ENCODE measurements around the gene NABP1. TPM values are rescaled to one million over a fixed set of nuclear protein-coding genes. Genes with fewer than 3 reads are reported as not detected.

The NABP1 gene
- 10 to 100 TPM in 1 of 3 donors, 1 to 10 TPM in 2; 4.1 to 11.9 (median 7.6) TPM for polyA plus RNA-seq

DNA sequence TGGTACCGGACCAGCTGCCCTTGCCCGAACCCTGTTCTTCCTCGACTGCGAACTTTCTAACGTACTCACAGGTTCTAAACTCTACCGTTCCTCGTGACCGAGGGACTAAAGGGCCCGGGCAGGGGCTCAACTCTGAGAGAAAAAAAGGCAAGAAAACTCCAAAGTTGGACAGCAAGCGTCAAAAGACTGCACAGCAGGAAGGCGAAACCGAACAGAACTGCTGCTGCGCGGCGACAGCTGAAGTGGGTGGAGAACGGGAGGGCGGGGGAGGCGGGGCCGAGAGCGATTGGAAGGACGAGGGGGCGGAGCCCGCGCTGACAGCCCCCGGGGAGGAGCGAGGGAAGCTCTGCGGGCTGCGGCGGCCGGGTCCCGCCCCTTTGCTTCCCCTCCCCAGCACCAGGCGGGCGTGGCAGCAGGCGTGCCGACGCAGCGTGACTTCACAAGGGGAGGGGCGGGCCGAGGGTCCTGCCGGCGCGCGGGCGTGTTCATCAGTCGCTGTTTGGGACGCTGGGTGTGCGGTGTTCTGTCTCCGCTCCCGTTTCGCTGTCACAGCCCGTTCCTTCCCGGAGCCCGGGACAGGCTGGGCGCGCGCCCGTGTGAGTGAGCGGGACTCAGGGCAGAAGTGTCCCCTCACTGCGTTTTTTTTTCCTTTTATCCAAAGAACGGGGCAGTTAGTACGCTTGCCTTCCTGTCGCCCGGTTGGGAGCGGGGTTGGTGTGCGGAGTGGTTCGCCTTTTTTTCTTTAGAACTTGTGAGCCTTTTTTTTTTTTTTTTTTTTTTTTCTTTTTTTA lies at the start of gene NABP1:
Gene NABP1, plus strand, starts transcription at position 491 of the 791 bp plus-strand sequence. CDS start 479 bp downstream, outside the sequence.
- Mint-ChIP-seq H3K9me3 (no peaks in the 10 kb centered on the region), H3K36me3 (peaks cover 10 to 19% (median 11%) of the 10 kb centered on the region in 3 donors), H3K27ac (peak within 1 kb of the TSS; percentile 95 to 100 (median 98)), H3K27me3 (ENCODE audit: low read depth in 3 of 3) (peaks cover 18 to 30% (median 22%) of the 10 kb centered on the region in 3 donors), H3K4me1 (peaks cover 68 to 78% of the 10 kb centered on the region in 2 donors), H3K4me3 (peak within 1 kb of the TSS; percentile 94 to 100 (median 99))
- peak; percentile 98 to 99 (median 99) for DNase-seq

DNA sequence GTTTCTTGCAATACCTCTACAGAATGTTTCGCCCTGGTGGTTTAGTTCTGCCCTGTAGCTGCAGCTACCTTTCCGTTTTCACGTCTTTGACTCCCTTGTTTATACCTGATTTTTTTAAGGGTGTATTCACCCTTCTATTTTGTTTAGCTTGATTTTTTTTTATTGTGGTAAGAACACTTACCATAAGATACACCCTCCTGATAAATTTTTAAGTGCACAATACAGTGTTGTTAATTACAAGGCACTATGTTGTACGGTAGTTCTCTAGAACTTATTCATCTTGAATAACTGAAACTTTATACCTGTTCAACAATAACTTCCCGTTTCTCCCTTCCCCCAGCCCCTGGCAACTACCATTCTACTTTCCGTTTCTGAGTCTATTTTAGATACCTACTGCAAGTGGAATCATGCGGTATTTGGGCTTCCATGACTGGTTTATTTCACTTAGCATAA lies 48.9 kb upstream of the NABP1 start:
- no peak overlapping the region for H3K27ac Mint-ChIP-seq
- H3K4me3 Mint-ChIP-seq: no peak overlapping the region
- H3K36me3 Mint-ChIP-seq: peaks cover 0 to 9% (median 0%) of the 10 kb centered on the region in 3 donors
- H3K27me3 Mint-ChIP-seq (ENCODE audit: low read depth in 3 of 3): peaks cover 0 to 4% (median 3%) of the 10 kb centered on the region in 3 donors
- H3K9me3 Mint-ChIP-seq: no peaks in the 10 kb centered on the region
- H3K4me1 Mint-ChIP-seq: peaks cover 8 to 21% of the 10 kb centered on the region in 2 donors
- no peak for DNase-seq

- Mint-ChIP-seq H3K36me3 (peaks cover 0 to 9% (median 0%) of the 10 kb centered on the region in 3 donors), H3K27ac (no peak overlapping the region), H3K4me3 (no peak overlapping the region), H3K9me3 (no peaks in the 10 kb centered on the region), H3K27me3 (ENCODE audit: low read depth in 3 of 3) (peaks cover 0 to 4% (median 3%) of the 10 kb centered on the region in 3 donors), H3K4me1 (peaks cover 3 to 11% of the 10 kb centered on the region in 2 donors)
- no peak for DNase-seq
Observed at GRCh38 chr2:191629976-191630712, 47.8 kb upstream of the NABP1 start.

- Mint-ChIP-seq H3K27me3 (ENCODE audit: low read depth in 3 of 3) (peaks cover 0 to 4% (median 3%) of the 10 kb centered on the region in 3 donors), H3K27ac (no peak overlapping the region), H3K4me1 (peaks cover 2 to 7% of the 10 kb centered on the region in 2 donors)
Observed at GRCh38 chr2:191631754-191632153, 46.2 kb upstream of the NABP1 start.

DNA sequence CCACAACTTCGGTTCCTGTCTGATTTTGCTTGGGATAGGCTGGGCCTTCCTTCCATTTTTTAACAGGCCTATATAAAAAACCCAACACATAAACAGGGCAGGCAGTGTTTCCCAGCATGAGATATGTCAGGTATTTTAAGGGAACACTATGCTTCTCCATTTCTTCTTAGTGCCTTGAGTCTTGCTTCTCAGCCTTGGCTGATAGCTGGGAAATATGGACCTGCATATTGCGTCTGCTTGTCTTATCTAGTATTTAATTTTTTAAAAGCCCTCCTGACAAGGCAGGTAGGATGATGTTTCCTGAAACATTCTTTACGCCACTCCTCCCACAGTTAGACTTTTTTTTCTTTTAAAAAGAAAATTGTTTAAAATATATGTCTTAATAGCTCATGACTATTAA lies 45.5 kb upstream of the NABP1 start:
- no peak overlapping the region for H3K4me3 Mint-ChIP-seq
- no peaks in the 10 kb centered on the region for H3K9me3 Mint-ChIP-seq
- DNase-seq: no peak
- H3K27ac Mint-ChIP-seq: no peak overlapping the region
- peaks cover 0 to 9% (median 0%) of the 10 kb centered on the region in 3 donors for H3K36me3 Mint-ChIP-seq
- H3K27me3 Mint-ChIP-seq (ENCODE audit: low read depth in 3 of 3): peaks cover 0 to 4% (median 3%) of the 10 kb centered on the region in 3 donors
- peaks cover 7 to 14% of the 10 kb centered on the region in 2 donors for H3K4me1 Mint-ChIP-seq

More at GRCh38 chr2:191631754-191632153, 46.2 kb upstream of the NABP1 start:
- H3K4me3 Mint-ChIP-seq: no peak overlapping the region
- no peaks in the 10 kb centered on the region for H3K9me3 Mint-ChIP-seq
- DNase-seq: no peak
- peaks cover 0 to 9% (median 0%) of the 10 kb centered on the region in 3 donors for H3K36me3 Mint-ChIP-seq

DNA sequence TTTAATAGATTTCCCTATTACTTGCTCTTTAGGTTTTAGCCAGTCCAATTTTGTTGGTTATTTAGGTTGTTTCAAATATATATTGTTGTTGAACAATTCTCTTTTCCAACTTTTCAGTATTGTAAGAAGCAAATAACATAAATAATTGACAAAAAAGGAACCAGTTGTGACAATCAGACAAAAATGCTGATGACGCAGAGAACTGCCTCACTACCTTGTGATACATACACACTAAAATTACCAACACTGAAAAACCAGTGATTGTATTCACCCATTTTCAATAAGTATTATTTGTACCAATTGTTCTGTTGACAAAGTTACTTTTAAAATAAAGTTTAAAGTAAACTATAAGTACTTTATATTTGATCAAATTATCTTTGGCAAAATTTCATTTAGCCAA lies 43.1 kb upstream of the NABP1 start:
- Mint-ChIP-seq H3K4me3 (no peak overlapping the region), H3K27me3 (ENCODE audit: low read depth in 3 of 3) (peaks cover 0 to 4% (median 0%) of the 10 kb centered on the region in 3 donors), H3K27ac (no peak overlapping the region), H3K4me1 (peaks cover 20 to 28% of the 10 kb centered on the region in 2 donors), H3K9me3 (no peaks in the 10 kb centered on the region), H3K36me3 (peaks cover 0 to 3% (median 0%) of the 10 kb centered on the region in 3 donors)
- no peak for DNase-seq

GRCh38 chr2:191635333-191636234 lies 42.4 kb upstream of the NABP1 start:
- DNase-seq: no peak
- peaks cover 0 to under 1% (median 0%) of the 10 kb centered on the region in 3 donors for H3K27me3 Mint-ChIP-seq (ENCODE audit: low read depth in 3 of 3)
- no peak overlapping the region for H3K4me3 Mint-ChIP-seq
- H3K27ac Mint-ChIP-seq: no peak overlapping the region
- no peaks in the 10 kb centered on the region for H3K36me3 Mint-ChIP-seq
- no peaks in the 10 kb centered on the region for H3K9me3 Mint-ChIP-seq
- H3K4me1 Mint-ChIP-seq: peaks cover 20 to 33% of the 10 kb centered on the region in 2 donors

- H3K4me3 Mint-ChIP-seq: no peak overlapping the region
Observed at GRCh38 chr2:191636235-191636543, 41.7 kb upstream of the NABP1 start.

GRCh38 chr2:191636586-191636985 lies 41.4 kb upstream of the NABP1 start:
- Mint-ChIP-seq H3K4me3 (no peak overlapping the region), H3K27ac (peak overlapping the region in 1 of 6 donors; percentile 65), H3K9me3 (no peaks in the 10 kb centered on the region), H3K27me3 (ENCODE audit: low read depth in 3 of 3) (no peaks in the 10 kb centered on the region), H3K4me1 (peaks cover 20 to 35% of the 10 kb centered on the region in 2 donors), H3K36me3 (no peaks in the 10 kb centered on the region)
- DNase-seq: no peak

More at GRCh38 chr2:191636235-191636543, 41.7 kb upstream of the NABP1 start:
- Mint-ChIP-seq H3K4me1 (peaks cover 20 to 35% of the 10 kb centered on the region in 2 donors), H3K36me3 (no peaks in the 10 kb centered on the region), H3K27ac (no peak overlapping the region), H3K9me3 (no peaks in the 10 kb centered on the region), H3K27me3 (ENCODE audit: low read depth in 3 of 3) (no peaks in the 10 kb centered on the region)
- no peak for DNase-seq

- peaks cover 20 to 35% of the 10 kb centered on the region in 2 donors for H3K4me1 Mint-ChIP-seq
- peak overlapping the region; percentile 7 to 84 (median 66) for H3K27ac Mint-ChIP-seq
- H3K36me3 Mint-ChIP-seq: peaks cover 0 to 2% (median 0%) of the 10 kb centered on the region in 3 donors
- no peaks in the 10 kb centered on the region for H3K27me3 Mint-ChIP-seq (ENCODE audit: low read depth in 3 of 3)
- peak overlapping the region in 4 of 5 donors; percentile 39 to 81 (median 72) for H3K4me3 Mint-ChIP-seq
- DNase-seq: peak in 2 of 3 donors; percentile 16 to 21
- no peaks in the 10 kb centered on the region for H3K9me3 Mint-ChIP-seq
Observed at GRCh38 chr2:191637182-191638078, 40.5 kb upstream of the NABP1 start.

GRCh38 chr2:191638079-191638801 lies 39.7 kb upstream of the NABP1 start:
- DNase-seq: no peak
- Mint-ChIP-seq H3K4me3 (peak overlapping the region in 4 of 5 donors; percentile 39 to 81 (median 72)), H3K27me3 (ENCODE audit: low read depth in 3 of 3) (no peaks in the 10 kb centered on the region), H3K9me3 (no peaks in the 10 kb centered on the region), H3K27ac (peak overlapping the region; percentile 7 to 84 (median 66)), H3K36me3 (peaks cover 0 to 3% (median 0%) of the 10 kb centered on the region in 3 donors), H3K4me1 (peaks cover 20 to 35% of the 10 kb centered on the region in 2 donors)

- DNase-seq: no peak
- Mint-ChIP-seq H3K4me3 (peak overlapping the region in 1 of 5 donors; percentile 77), H3K27ac (peak overlapping the region in 2 of 6 donors; percentile 55 to 84), H3K9me3 (no peaks in the 10 kb centered on the region), H3K4me1 (peaks cover 20 to 35% of the 10 kb centered on the region in 2 donors), H3K36me3 (peaks cover 0 to 3% (median 0%) of the 10 kb centered on the region in 3 donors), H3K27me3 (ENCODE audit: low read depth in 3 of 3) (no peaks in the 10 kb centered on the region)
Observed at GRCh38 chr2:191638802-191639172, 39.1 kb upstream of the NABP1 start.
